ENCODE measurements around the gene TGDS. TPM values are rescaled to one million over a fixed set of nuclear protein-coding genes. Genes with fewer than 3 reads are reported as not detected.

The TGDS gene
- total RNA-seq, 1 donor from 2014 or later, result 8.4 TPM

Other genes starting within 250 kb of the TGDS start
- 0.30 TPM for gene DCT, start 116.5 kb downstream of the TGDS start, total RNA-seq
- 4.7 TPM for gene GPR180, start 5.7 kb upstream of the TGDS start, total RNA-seq
- not detected for gene SOX21, start 116.4 kb upstream of the TGDS start, total RNA-seq